WTC11 (cell line): ENCODE data around the gene ANKS3.

Experiments
- CTCF ChIP-seq: fragments of 200-600 bp; IDR thresholded peaks from 2 replicates; pipeline ENCODE4 v1.8.0; 2022; ENCODE audit warnings: antibody characterized with exemption
- NFE2L1 ChIP-seq: sonication (generic); formaldehyde crosslinking; IDR thresholded peaks from 2 replicates; pipeline ENCODE4 v1.8.1; 2023; ENCODE audit warnings: missing genetic modification reagents
- RELA ChIP-seq: sonication (generic); formaldehyde crosslinking; IDR thresholded peaks from 2 replicates; pipeline ENCODE4 v1.8.1; 2022; ENCODE audit warnings: missing genetic modification reagents, mild to moderate bottlenecking, borderline replicate concordance
- USF1 ChIP-seq: sonication (generic); formaldehyde crosslinking; IDR thresholded peaks from 2 replicates; pipeline ENCODE4 v1.8.0; 2022; ENCODE audit warnings: mild to moderate bottlenecking, missing genetic modification reagents
- ZSCAN18 ChIP-seq: fragments of 250-450 bp; sonication (Bioruptor Pico); IDR thresholded peaks from 2 replicates; pipeline ENCODE4 v2.1.2; 2022; ENCODE audit warnings: mild to moderate bottlenecking, moderate library complexity

GRCh38 chr16:4693296-4693955 is 40.6 kb downstream of the ANKS3 start, which contains the start of gene NUDT16L1:
- 0 out of 2 replicates have a peak, but pooled peaks have one; percentile 46 for TF ChIP-seq NFE2L1 (CRISPR knock-in tag)
- no peak for TF ChIP-seq USF1 (CRISPR knock-in tag)
- no peak for TF ChIP-seq ZSCAN18 (CRISPR knock-in tag)
- no peak for TF ChIP-seq RELA (CRISPR knock-in tag)
- no peak for TF ChIP-seq CTCF
